Astrocyte (in vitro differentiated cells and primary cell): ENCODE measurements around the gene FRZB. TPM values are rescaled to one million over a fixed set of nuclear protein-coding genes. Genes with fewer than 3 reads are reported as not detected.

Source experiments
- DNase-seq: peaks from one replicate; pipeline ENCODE4 v3.0.0-alpha.2; 2010; ENCODE audit warnings: low read depth
- FAIRE-seq: peaks from 2 replicates; lab custom pipeline; 2011; peaks lifted over from hg19 to GRCh38; lab: Jason Lieb, UNC
- H2AFZ ChIP-seq: 2 replicates; pipeline ENCODE4 v1.6.0; 2012; ENCODE audit warnings: low read depth, low read length, inconsistent platforms
- H3K27ac ChIP-seq: 2 replicates; pipeline ENCODE4 v1.5.1; 2011; ENCODE audit warnings: low read depth, low read length, inconsistent platforms
- H3K27me3 ChIP-seq: 2 replicates; pipeline ENCODE4 v1.6.0; 2011; ENCODE audit warnings: low read length, inconsistent platforms; ENCODE audit not compliant: insufficient read depth
- H3K36me3 ChIP-seq: 2 replicates; pipeline ENCODE4 v1.5.1; 2011; ENCODE audit warnings: low read length, inconsistent platforms; ENCODE audit not compliant: insufficient read depth
- H3K4me1 ChIP-seq: 2 replicates; pipeline ENCODE4 v1.5.1; 2011; ENCODE audit warnings: low read length, inconsistent platforms; ENCODE audit not compliant: insufficient read depth
- H3K4me2 ChIP-seq: 2 replicates; pipeline ENCODE4 v1.6.0; 2012; ENCODE audit warnings: low read length, inconsistent platforms
- H3K4me3 ChIP-seq: 2 replicates; pipeline ENCODE4 v1.5.1; 2011; ENCODE audit warnings: low read depth, mild to moderate bottlenecking, low read length, inconsistent platforms; ENCODE audit not compliant: insufficient read depth
- H3K79me2 ChIP-seq: 2 replicates; pipeline ENCODE4 v1.6.0; 2012; ENCODE audit warnings: mild to moderate bottlenecking, low read length, inconsistent platforms; ENCODE audit not compliant: insufficient read depth
- H3K9ac ChIP-seq: 2 replicates; pipeline ENCODE4 v1.6.0; 2012; ENCODE audit warnings: mild to moderate bottlenecking, low read length, inconsistent platforms
- H3K9me3 ChIP-seq: 2 replicates; pipeline ENCODE4 v1.5.1; 2012; ENCODE audit warnings: low read depth, mild to moderate bottlenecking, low read length, inconsistent platforms; ENCODE audit not compliant: insufficient read depth
- H4K20me1 ChIP-seq: 2 replicates; pipeline ENCODE4 v1.6.0; 2012; ENCODE audit warnings: low read length, inconsistent platforms; ENCODE audit not compliant: insufficient read depth
- H3K27ac Mint-ChIP-seq: one replicate; pipeline ENCODE4 v1.8.0; 2021; ENCODE audit warnings: mild to moderate bottlenecking, mixed read lengths; ENCODE audit not compliant: unreplicated experiment
- H3K27me3 Mint-ChIP-seq: one replicate; pipeline ENCODE4 v1.8.0; 2021; ENCODE audit warnings: low read depth, mixed read lengths; ENCODE audit not compliant: unreplicated experiment
- H3K36me3 Mint-ChIP-seq: one replicate; pipeline ENCODE4 v1.8.0; 2021; ENCODE audit warnings: low read depth, mixed read lengths; ENCODE audit not compliant: unreplicated experiment
- H3K4me1 Mint-ChIP-seq: one replicate; pipeline ENCODE4 v1.8.0; 2021; ENCODE audit warnings: low read depth, mixed read lengths; ENCODE audit not compliant: unreplicated experiment
- H3K4me3 Mint-ChIP-seq: one replicate; pipeline ENCODE4 v1.8.0; 2021; ENCODE audit warnings: mild to moderate bottlenecking, moderate library complexity, mixed read lengths; ENCODE audit not compliant: unreplicated experiment
- H3K9me3 Mint-ChIP-seq: one replicate; pipeline ENCODE4 v1.8.0; 2021; ENCODE audit warnings: mild to moderate bottlenecking, mixed read lengths; ENCODE audit not compliant: unreplicated experiment
- EZH2 ChIP-seq: IDR thresholded peaks from 2 replicates; pipeline ENCODE4 v1.6.1; 2012; ENCODE audit warnings: mild to moderate bottlenecking, low read length, inconsistent platforms; ENCODE audit not compliant: insufficient read depth
- total RNA-seq: library from RNA; stranded (reverse); gene quantifications from 2 replicates; pipeline ENCODE4 v1.2.1, GENCODE V29; 2021
- TF ChIP-seq, protein P1 (sequence below): IDR thresholded peaks from 2 replicates; pipeline ENCODE4 v1.5.1; 2011; ENCODE audit warnings: low read depth, mild to moderate bottlenecking, inconsistent platforms, low read length, moderate library complexity; ENCODE audit not compliant: insufficient read depth

The FRZB gene
- total RNA-seq, 1 donor from 2014 or later = 0.77 TPM

DNA sequence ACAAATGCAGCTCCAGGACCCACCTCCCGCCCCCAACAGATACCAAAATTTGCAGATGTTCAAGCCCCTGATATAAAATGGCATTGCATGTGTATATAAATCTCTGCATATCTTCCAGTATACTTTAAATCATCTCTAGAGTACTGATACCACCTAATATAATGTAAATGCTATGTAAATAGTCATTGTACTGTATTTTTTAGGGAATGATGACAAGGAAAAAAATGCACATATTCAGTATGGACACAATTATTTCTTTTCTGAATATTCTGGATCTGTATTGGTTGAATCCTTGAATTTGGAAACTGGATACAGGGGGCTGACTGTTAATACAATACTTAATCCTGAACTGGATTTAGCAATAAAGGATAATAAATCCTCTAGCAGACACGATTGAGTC lies 67.7 kb downstream of the FRZB start:
- FAIRE-seq = no peak
- Mint-ChIP-seq H3K27ac (no peak overlapping the region), H3K9me3 (no peaks in the 10 kb centered on the region), H3K27me3 (no peaks in the 10 kb centered on the region), H3K4me1 (no peaks in the 10 kb centered on the region), H3K4me3 (no peak overlapping the region), H3K36me3 (no peaks in the 10 kb centered on the region)
- TF ChIP-seq, protein P1, sequence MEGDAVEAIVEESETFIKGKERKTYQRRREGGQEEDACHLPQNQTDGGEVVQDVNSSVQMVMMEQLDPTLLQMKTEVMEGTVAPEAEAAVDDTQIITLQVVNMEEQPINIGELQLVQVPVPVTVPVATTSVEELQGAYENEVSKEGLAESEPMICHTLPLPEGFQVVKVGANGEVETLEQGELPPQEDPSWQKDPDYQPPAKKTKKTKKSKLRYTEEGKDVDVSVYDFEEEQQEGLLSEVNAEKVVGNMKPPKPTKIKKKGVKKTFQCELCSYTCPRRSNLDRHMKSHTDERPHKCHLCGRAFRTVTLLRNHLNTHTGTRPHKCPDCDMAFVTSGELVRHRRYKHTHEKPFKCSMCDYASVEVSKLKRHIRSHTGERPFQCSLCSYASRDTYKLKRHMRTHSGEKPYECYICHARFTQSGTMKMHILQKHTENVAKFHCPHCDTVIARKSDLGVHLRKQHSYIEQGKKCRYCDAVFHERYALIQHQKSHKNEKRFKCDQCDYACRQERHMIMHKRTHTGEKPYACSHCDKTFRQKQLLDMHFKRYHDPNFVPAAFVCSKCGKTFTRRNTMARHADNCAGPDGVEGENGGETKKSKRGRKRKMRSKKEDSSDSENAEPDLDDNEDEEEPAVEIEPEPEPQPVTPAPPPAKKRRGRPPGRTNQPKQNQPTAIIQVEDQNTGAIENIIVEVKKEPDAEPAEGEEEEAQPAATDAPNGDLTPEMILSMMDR = no peak
- no peak for TF ChIP-seq EZH2
- no peaks in the 10 kb centered on the region for H3K79me2 ChIP-seq
- no peaks in the 10 kb centered on the region for H3K4me1 ChIP-seq
- H3K27ac ChIP-seq = no peak overlapping the region
- H3K4me3 ChIP-seq = no peak overlapping the region
- DNase-seq = no peak
- H3K36me3 ChIP-seq = no peaks in the 10 kb centered on the region
- H3K4me2 ChIP-seq = no peak overlapping the region
- H3K9ac ChIP-seq = no peak overlapping the region
- no peaks in the 10 kb centered on the region for H4K20me1 ChIP-seq
- no peaks in the 10 kb centered on the region for H3K27me3 ChIP-seq
- H2AFZ ChIP-seq = no peak overlapping the region
- no peaks in the 10 kb centered on the region for H3K9me3 ChIP-seq

DNA sequence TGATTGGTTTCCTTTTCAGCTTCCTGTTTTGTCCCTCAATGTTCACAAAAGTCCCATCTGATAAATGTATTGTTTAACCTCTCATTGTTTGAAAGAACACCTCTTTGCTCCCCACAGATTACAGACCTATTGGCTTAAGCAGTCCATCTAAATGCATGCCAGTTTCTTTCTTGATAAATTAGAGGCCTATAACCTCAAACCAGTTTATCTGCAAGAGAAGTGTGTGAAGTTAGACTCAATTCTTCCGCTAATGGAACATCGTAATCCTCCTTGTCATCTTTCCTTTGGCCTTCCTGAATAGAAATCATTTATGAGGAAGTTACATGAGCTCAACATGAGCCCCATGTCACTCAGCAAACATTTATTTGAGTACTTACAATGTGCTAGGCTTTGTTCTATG lies 74.0 kb downstream of the FRZB start:
- no peaks in the 10 kb centered on the region for H3K4me1 Mint-ChIP-seq
- no peaks in the 10 kb centered on the region for H3K79me2 ChIP-seq
- no peaks in the 10 kb centered on the region for H3K36me3 ChIP-seq
- H3K4me1 ChIP-seq = no peaks in the 10 kb centered on the region
- H3K4me2 ChIP-seq = no peak overlapping the region
- TF ChIP-seq, protein P1 = no peak
- no peak for TF ChIP-seq EZH2
- no peak overlapping the region for H3K9ac ChIP-seq
- H3K27ac ChIP-seq = no peak overlapping the region
- no peaks in the 10 kb centered on the region for H3K27me3 ChIP-seq
- no peak for FAIRE-seq
- no peak overlapping the region for H3K4me3 ChIP-seq
- no peaks in the 10 kb centered on the region for H4K20me1 ChIP-seq
- H3K4me3 Mint-ChIP-seq = no peak overlapping the region
- no peaks in the 10 kb centered on the region for H3K9me3 Mint-ChIP-seq
- DNase-seq = no peak
- H3K36me3 Mint-ChIP-seq = peaks cover 2% of the 10 kb centered on the region
- no peaks in the 10 kb centered on the region for H3K9me3 ChIP-seq
- H2AFZ ChIP-seq = no peak overlapping the region
- H3K27me3 Mint-ChIP-seq = no peaks in the 10 kb centered on the region
- H3K27ac Mint-ChIP-seq = no peak overlapping the region

DNA sequence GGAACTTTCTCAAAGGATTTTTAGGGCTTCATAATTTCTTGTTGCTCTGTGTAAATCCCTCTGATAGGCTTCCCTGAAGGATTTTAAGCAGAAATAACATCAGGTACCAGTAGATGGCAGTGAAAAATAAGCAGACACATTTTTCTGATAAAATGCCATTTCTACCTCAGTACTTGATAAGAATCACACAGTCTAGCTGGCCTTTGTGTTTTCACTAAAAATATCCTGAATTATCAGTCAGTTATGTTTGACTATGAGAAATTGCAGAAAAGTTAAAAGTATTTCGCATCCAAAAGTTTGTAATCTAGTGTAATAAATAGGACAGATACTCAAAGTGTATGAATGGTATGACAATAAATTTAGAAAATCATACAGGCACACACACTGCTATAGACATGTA lies 81.7 kb downstream of the FRZB start:
- TF ChIP-seq EZH2 = no peak
- TF ChIP-seq, protein P1 = peak; percentile 55
- Histone ChIP-seq H3K4me1 (no peaks in the 10 kb centered on the region), H3K36me3 (no peaks in the 10 kb centered on the region), H3K4me2 (no peak overlapping the region), H4K20me1 (no peaks in the 10 kb centered on the region), H3K79me2 (no peaks in the 10 kb centered on the region), H3K4me3 (no peak overlapping the region), H3K9me3 (no peaks in the 10 kb centered on the region), H2AFZ (no peak overlapping the region), H3K27ac (no peak overlapping the region), H3K27me3 (no peaks in the 10 kb centered on the region), H3K9ac (no peak overlapping the region)
- Mint-ChIP-seq H3K4me3 (no peak overlapping the region), H3K4me1 (no peaks in the 10 kb centered on the region), H3K27me3 (no peaks in the 10 kb centered on the region), H3K36me3 (peaks cover 14% of the 10 kb centered on the region), H3K27ac (no peak overlapping the region), H3K9me3 (peaks cover 6% of the 10 kb centered on the region)
- DNase-seq = peak; percentile 25
- peak; percentile 34 for FAIRE-seq
